ENCODE data around the gene PRKN.
"Not testable (repeated sequence)": the region's sequence is repeated elsewhere in the genome, so short reads cannot be mapped to it uniquely, and the experiment has no call there.

The PRKN gene

GRCh38 chr6:161834426-161834825, 893.1 kb downstream of the PRKN start:
- in situ Hi-C loops (cut with MboI; ENCODE audit: low sequenced_read_pairs) = no loop called here

GRCh38 chr6:161833099-161833860, 894.3 kb downstream of the PRKN start:
- in situ Hi-C loops (cut with MboI; ENCODE audit: low sequenced_read_pairs) = no loop called here

- in situ Hi-C loops (cut with MboI; ENCODE audit: low sequenced_read_pairs) = no loop called here
These were observed 894.9 kb downstream of the PRKN start for GRCh38 chr6:161832622-161833021.

- in situ Hi-C loops (cut with MboI; ENCODE audit: low sequenced_read_pairs) = no loop called here
These were observed 896.5 kb downstream of the PRKN start for GRCh38 chr6:161830866-161831616.

GRCh38 chr6:161829291-161829729, 898.3 kb downstream of the PRKN start:
- in situ Hi-C loops (cut with MboI; ENCODE audit: low sequenced_read_pairs) = no loop called here

- in situ Hi-C loops (cut with MboI; ENCODE audit: low sequenced_read_pairs) = no loop called here
These were observed 899.2 kb downstream of the PRKN start for GRCh38 chr6:161828355-161828754.

GRCh38 chr6:161826512-161826911, 901.1 kb downstream of the PRKN start:
- in situ Hi-C loops (cut with MboI; ENCODE audit: low sequenced_read_pairs) = no loop called here

- in situ Hi-C loops (cut with MboI; ENCODE audit: low sequenced_read_pairs) = not testable (repeated sequence)
These were observed 905.4 kb downstream of the PRKN start for GRCh38 chr6:161822204-161822603.

GRCh38 chr6:161817881-161818280, 909.7 kb downstream of the PRKN start:
- in situ Hi-C loops (cut with MboI; ENCODE audit: low sequenced_read_pairs) = no loop called here

- in situ Hi-C loops (cut with MboI; ENCODE audit: low sequenced_read_pairs) = no loop called here
These were observed 911.6 kb downstream of the PRKN start for GRCh38 chr6:161815965-161816364.

GRCh38 chr6:161813156-161813555, 914.4 kb downstream of the PRKN start:
- in situ Hi-C loops (cut with MboI; ENCODE audit: low sequenced_read_pairs) = no loop called here

- in situ Hi-C loops (cut with MboI; ENCODE audit: low sequenced_read_pairs) = no loop called here
These were observed 917.6 kb downstream of the PRKN start for GRCh38 chr6:161809971-161810370.

GRCh38 chr6:161804838-161805237, 922.7 kb downstream of the PRKN start:
- in situ Hi-C loops (cut with MboI; ENCODE audit: low sequenced_read_pairs) = no loop called here

- in situ Hi-C loops (cut with MboI; ENCODE audit: low sequenced_read_pairs) = no loop called here
These were observed 924.4 kb downstream of the PRKN start for GRCh38 chr6:161803131-161803530.

GRCh38 chr6:161802231-161802630, 925.3 kb downstream of the PRKN start:
- in situ Hi-C loops (cut with MboI; ENCODE audit: low sequenced_read_pairs) = no loop called here

- in situ Hi-C loops (cut with MboI; ENCODE audit: low sequenced_read_pairs) = no loop called here
These were observed 928.6 kb downstream of the PRKN start for GRCh38 chr6:161798844-161799394.

- in situ Hi-C loops (cut with MboI; ENCODE audit: low sequenced_read_pairs) = no loop called here
These were observed 930.9 kb downstream of the PRKN start for GRCh38 chr6:161796681-161797080.

- in situ Hi-C loops (cut with MboI; ENCODE audit: low sequenced_read_pairs) = no loop called here
These were observed 934.6 kb downstream of the PRKN start for GRCh38 chr6:161792851-161793493.

GRCh38 chr6:161788531-161788930, 939.0 kb downstream of the PRKN start:
- in situ Hi-C loops (cut with MboI; ENCODE audit: low sequenced_read_pairs) = no loop called here

- in situ Hi-C loops (cut with MboI; ENCODE audit: low sequenced_read_pairs) = no loop called here
These were observed 955.4 kb downstream of the PRKN start for GRCh38 chr6:161772176-161772575.

GRCh38 chr6:161761966-161762365, 965.6 kb downstream of the PRKN start:
- in situ Hi-C loops (cut with MboI; ENCODE audit: low sequenced_read_pairs) = no loop called here

Data from HL-60/S4 treated with retinoic acid at 250 ng/mL for 4 days and 3 days (cell line).